ENCODE data around the gene ARHGAP18. TPM values are rescaled to one million over a fixed set of nuclear protein-coding genes. Genes with fewer than 3 reads are reported as not detected.

The ARHGAP18 gene
- total RNA-seq, 1 experiment from 2014 or later: 2.4 TPM

DNA sequence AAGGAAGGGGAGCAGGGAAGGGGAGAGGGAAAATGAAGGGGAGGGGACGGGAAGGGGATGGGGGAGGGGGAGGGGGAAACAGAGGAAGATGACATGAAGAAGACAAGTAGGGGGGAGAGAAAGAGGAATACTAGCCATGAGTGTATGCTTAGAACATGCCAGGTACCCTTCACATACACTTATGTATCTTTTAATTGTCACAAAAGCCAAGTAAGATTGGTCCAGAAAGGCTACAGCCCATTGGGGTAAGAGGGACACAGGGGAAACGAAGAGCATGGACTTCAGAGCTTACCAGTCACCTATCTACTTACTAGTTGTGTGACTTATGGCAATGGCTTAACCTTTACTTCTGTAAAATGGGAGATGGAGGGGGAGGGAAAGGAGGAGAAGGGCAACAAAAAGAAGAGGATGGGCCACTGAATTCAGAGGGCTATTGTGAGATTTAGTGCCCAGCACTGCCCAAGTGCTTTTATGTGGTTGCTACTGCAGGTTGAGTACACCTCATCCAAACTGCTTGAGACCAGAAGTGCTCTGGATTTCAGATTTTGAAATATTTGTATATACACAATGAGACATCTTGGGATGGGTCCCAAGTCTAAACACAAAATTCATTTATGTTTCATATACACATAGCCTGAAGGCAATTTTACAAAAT lies 90.3 kb downstream of the ARHGAP18 start:
- no peak overlapping the region for H3T11ph ChIP-seq (ENCODE audit: low read length)
- no peak overlapping the region for H2AFZ ChIP-seq (ENCODE audit: low read length)
- no peak overlapping the region for H2BK15ac ChIP-seq (ENCODE audit: low read depth, low read length)
- H3K23me2 ChIP-seq (ENCODE audit: insufficient read length, low read depth, low read length, poor library complexity, severe bottlenecking): no peaks in the 10 kb centered on the region
- H4K91ac ChIP-seq (ENCODE audit: insufficient read length, low read depth, low read length): no peak overlapping the region
- H3K9me3 ChIP-seq (ENCODE audit: control insufficient read depth, low read depth, low read length): no peaks in the 10 kb centered on the region
- no peaks in the 10 kb centered on the region for H4K20me1 ChIP-seq (ENCODE audit: control insufficient read depth, insufficient read depth, insufficient read length)
- no peak overlapping the region for H4K5ac ChIP-seq (ENCODE audit: insufficient read length, low read depth, low read length)
- no peaks in the 10 kb centered on the region for H3K27me3 ChIP-seq (ENCODE audit: insufficient read depth, low read length)
- no peak overlapping the region for H3K27ac ChIP-seq (ENCODE audit: insufficient read length, low read depth, low read length)
- Mint-ChIP-seq H3K4me1 (peaks cover 0 to 2% of the 10 kb centered on the region in 2 experiments; a peak in 1 of 4 replicates), H3K9me3 (peaks cover 5 to 7% of the 10 kb centered on the region in 2 experiments), H3K27ac (no peak overlapping the region), H3K4me3 (no peak overlapping the region), H3K27me3 (ENCODE audit: low read depth) (no peaks in the 10 kb centered on the region; the same call in 1 of the 2 replicates), H3K36me3 (ENCODE audit: insufficient read depth in 1 of 3, low read depth in 3 of 3) (peaks cover 4 to 6% (median 6%) of the 10 kb centered on the region in 3 experiments; a peak in 6 of 7 replicates)
- H2BK5ac ChIP-seq (ENCODE audit: insufficient read length, low read length): no peak overlapping the region
- TF ChIP-seq, protein P1, sequence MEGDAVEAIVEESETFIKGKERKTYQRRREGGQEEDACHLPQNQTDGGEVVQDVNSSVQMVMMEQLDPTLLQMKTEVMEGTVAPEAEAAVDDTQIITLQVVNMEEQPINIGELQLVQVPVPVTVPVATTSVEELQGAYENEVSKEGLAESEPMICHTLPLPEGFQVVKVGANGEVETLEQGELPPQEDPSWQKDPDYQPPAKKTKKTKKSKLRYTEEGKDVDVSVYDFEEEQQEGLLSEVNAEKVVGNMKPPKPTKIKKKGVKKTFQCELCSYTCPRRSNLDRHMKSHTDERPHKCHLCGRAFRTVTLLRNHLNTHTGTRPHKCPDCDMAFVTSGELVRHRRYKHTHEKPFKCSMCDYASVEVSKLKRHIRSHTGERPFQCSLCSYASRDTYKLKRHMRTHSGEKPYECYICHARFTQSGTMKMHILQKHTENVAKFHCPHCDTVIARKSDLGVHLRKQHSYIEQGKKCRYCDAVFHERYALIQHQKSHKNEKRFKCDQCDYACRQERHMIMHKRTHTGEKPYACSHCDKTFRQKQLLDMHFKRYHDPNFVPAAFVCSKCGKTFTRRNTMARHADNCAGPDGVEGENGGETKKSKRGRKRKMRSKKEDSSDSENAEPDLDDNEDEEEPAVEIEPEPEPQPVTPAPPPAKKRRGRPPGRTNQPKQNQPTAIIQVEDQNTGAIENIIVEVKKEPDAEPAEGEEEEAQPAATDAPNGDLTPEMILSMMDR (conservative IDR thresholded peaks at IDR 0.05): no peak
- no peak overlapping the region for H3K23ac ChIP-seq (ENCODE audit: insufficient read length, low read depth, low read length)
- H3K79me2 ChIP-seq (ENCODE audit: insufficient read depth, low read length): no peaks in the 10 kb centered on the region
- no peak overlapping the region for H3K9ac ChIP-seq (ENCODE audit: extremely low read depth, insufficient read length, low read length)
- H3K4me1 ChIP-seq (ENCODE audit: insufficient read depth, low read length): no peaks in the 10 kb centered on the region
- no peak overlapping the region for H3K4ac ChIP-seq (ENCODE audit: low read depth, low read length)
- H3K79me1 ChIP-seq (ENCODE audit: insufficient read depth, low read depth, low read length, poor library complexity, severe bottlenecking): no peaks in the 10 kb centered on the region
- no peak overlapping the region for H2AK5ac ChIP-seq (ENCODE audit: insufficient read length, low read length)
- H3K56ac ChIP-seq (ENCODE audit: insufficient read length, low read depth, low read length): no peak overlapping the region
- no peak overlapping the region for H2BK120ac ChIP-seq (ENCODE audit: low read depth, low read length, poor library complexity, severe bottlenecking)
- H2BK12ac ChIP-seq (ENCODE audit: insufficient read length, low read depth, low read length): no peak overlapping the region
- no peak overlapping the region for H3K18ac ChIP-seq (ENCODE audit: insufficient read length, low read depth, low read length)
- H4K8ac ChIP-seq (replicated peaks; ENCODE audit: insufficient read length, low read depth, low read length): no peak overlapping the region
- H2BK20ac ChIP-seq (ENCODE audit: low read depth, low read length, poor library complexity, severe bottlenecking): no peak overlapping the region
- no peak overlapping the region for H3K4me2 ChIP-seq (ENCODE audit: insufficient read depth, insufficient read length, low read length)
- no peak for DNase-seq
- H3K14ac ChIP-seq (ENCODE audit: insufficient read depth, low read length): no peak overlapping the region
- no CpG with 5 or more reads among the region's 2 CpGs for WGBS (ENCODE audit: extremely low coverage, insufficient read length, low lambda C conversion rate)
